Hepatocyte (in vitro differentiated cells): ENCODE data around the gene CDC42BPB. TPM values are rescaled to one million over a fixed set of nuclear protein-coding genes. Genes with fewer than 3 reads are reported as not detected.

ENCODE experiments used
- DNase-seq: peaks from one replicate; pipeline ENCODE4 v3.0.0-alpha.2; 2016; ENCODE audit warnings: low spot score
- H2AFZ ChIP-seq: fragments of 200-600 bp; sonication (generic); 2 replicates; pipeline ENCODE4 v1.6.0; 2016; ENCODE audit warnings: antibody characterized with exemption, mild to moderate bottlenecking
- H3K27ac ChIP-seq: fragments of 200-600 bp; sonication (generic); 2 replicates; pipeline ENCODE4 v1.5.1; 2016; ENCODE audit warnings: mild to moderate bottlenecking
- H3K27me3 ChIP-seq: fragments of 200-600 bp; sonication (generic); 2 replicates; pipeline ENCODE4 v1.6.1; 2016
- H3K36me3 ChIP-seq: fragments of 200-600 bp; sonication (generic); replicated peaks from 2 replicates; pipeline ENCODE4 v1.5.1; 2016; ENCODE audit warnings: low read depth; ENCODE audit not compliant: insufficient read depth
- H3K4me1 ChIP-seq: fragments of 200-600 bp; sonication (generic); 2 replicates; pipeline ENCODE4 v1.5.1; 2016; ENCODE audit warnings: mild to moderate bottlenecking, moderate library complexity; ENCODE audit not compliant: insufficient read depth
- H3K4me2 ChIP-seq: fragments of 200-600 bp; sonication (generic); 2 replicates; pipeline ENCODE4 v1.6.0; 2016
- H3K4me3 ChIP-seq: fragments of 200-600 bp; sonication (generic); 2 replicates; pipeline ENCODE4 v1.5.1; 2016; ENCODE audit warnings: mild to moderate bottlenecking
- H3K79me2 ChIP-seq: fragments of 200-600 bp; sonication (generic); 2 replicates; pipeline ENCODE4 v1.6.0; 2017; ENCODE audit warnings: mild to moderate bottlenecking
- H3K9me2 ChIP-seq: fragments of 200-600 bp; sonication (generic); replicated peaks from 2 replicates; pipeline ENCODE4 v1.6.0; 2017; ENCODE audit warnings: mild to moderate bottlenecking; ENCODE audit not compliant: insufficient read depth
- H3K9me3 ChIP-seq: fragments of 200-600 bp; sonication (generic); 2 replicates; pipeline ENCODE4 v1.5.1; 2016; ENCODE audit warnings: low read depth, mild to moderate bottlenecking
- H4K20me1 ChIP-seq: fragments of 200-600 bp; sonication (generic); 2 replicates; pipeline ENCODE4 v1.6.0; 2016; ENCODE audit warnings: mild to moderate bottlenecking; ENCODE audit not compliant: insufficient read depth, poor library complexity, severe bottlenecking
- EZH2 ChIP-seq: fragments of 200-600 bp; sonication (generic); IDR thresholded peaks from 2 replicates; pipeline ENCODE4 v1.6.1; 2016; ENCODE audit warnings: antibody characterized with exemption, mild to moderate bottlenecking, borderline replicate concordance
- EZH2phosphoT487 ChIP-seq: fragments of 200-600 bp; sonication (generic); IDR thresholded peaks from one replicate; pipeline ENCODE4 v1.6.1; 2018; ENCODE audit warnings: antibody characterized with exemption, mild to moderate bottlenecking, low read depth, moderate library complexity; ENCODE audit not compliant: unreplicated experiment, severe bottlenecking
- WGBS: methylation state at CpG from one replicate; pipeline ENCODE4 v1.1.6; 2016; ENCODE audit warnings: low lambda C conversion rate; ENCODE audit errors: missing lambda C conversion rate; 5-methylcytosine and 5-hydroxymethylcytosine counted together
- polyA plus RNA-seq: library from polyadenylated mRNA; unstranded; fragments of >200 nt; fragmentation: Nextera tagmentation; extraction: Ambion mirVana; gene quantifications from 2 replicates; pipeline ENCODE4 v1.2.1, GENCODE V29; 2016
- total RNA-seq: library from RNA; depleted of rRNA; stranded (reverse); fragments of >200 nt; gene quantifications from 2 replicates; pipeline ENCODE4 v1.2.3, GENCODE V29; 2014
- TF ChIP-seq, protein P1 (sequence below): fragments of 200-600 bp; sonication (generic); IDR thresholded peaks from 2 replicates; pipeline ENCODE4 v1.5.1; 2016; ENCODE audit warnings: antibody characterized with exemption, mild to moderate bottlenecking; ENCODE audit not compliant: poor library complexity

CDC42BPB gene
- total and polyA plus RNA-seq, 2 experiments from 2014 or later: 10.2 to 60.6 TPM

DNA sequence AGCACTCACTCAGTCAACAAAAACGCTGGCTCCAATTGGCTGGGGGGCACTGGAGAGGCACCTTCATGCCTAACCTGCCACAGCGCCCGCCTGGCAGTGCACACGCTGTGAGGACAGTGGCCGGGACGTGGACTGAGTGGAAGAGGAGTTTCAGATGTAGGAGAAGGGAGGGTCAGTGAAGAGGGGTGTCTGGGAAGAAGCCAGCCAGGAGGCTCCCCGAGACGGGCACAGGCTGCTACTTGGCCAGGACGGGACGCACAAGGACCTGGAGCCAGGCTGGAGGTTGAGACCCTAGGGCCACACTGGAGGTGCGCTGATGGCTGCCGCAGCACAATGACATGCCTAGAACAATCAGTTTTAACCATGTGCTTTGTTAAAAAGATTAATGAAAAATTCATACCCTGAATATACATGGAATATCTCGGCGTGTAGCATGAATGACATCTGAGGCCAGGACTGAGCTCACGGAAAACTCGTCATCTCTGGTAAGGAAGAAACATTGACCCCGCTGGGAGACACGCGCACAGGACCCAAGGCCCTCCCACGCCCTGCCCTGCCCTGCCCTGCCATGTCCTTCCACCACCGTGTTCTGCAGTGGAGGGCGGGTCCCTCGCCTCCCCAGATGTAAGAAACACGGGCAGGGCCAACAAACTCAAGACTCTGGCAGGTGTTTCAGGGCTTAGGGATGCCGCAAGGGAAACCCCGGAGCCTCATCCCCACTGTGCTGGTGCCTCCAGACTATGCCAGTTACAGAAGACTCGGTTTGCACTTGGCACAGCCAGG is 109.8 kb downstream of the CDC42BPB start:
- Histone ChIP-seq H3K79me2 (no peaks in the 10 kb centered on the region), H3K27me3 (no peaks in the 10 kb centered on the region), H3K9me2 (no peaks in the 10 kb centered on the region), H3K36me3 (no peaks in the 10 kb centered on the region), H3K4me2 (no peak overlapping the region), H3K4me1 (no peaks in the 10 kb centered on the region), H4K20me1 (no peaks in the 10 kb centered on the region), H3K27ac (no peak overlapping the region), H3K9me3 (no peaks in the 10 kb centered on the region), H3K4me3 (no peak overlapping the region), H2AFZ (no peak overlapping the region)
- 95% methylated on average over 27 of the region's 27 CpGs for WGBS
- TF ChIP-seq EZH2phosphoT487 (no peak), EZH2 (no peak)
- TF ChIP-seq, protein P1, sequence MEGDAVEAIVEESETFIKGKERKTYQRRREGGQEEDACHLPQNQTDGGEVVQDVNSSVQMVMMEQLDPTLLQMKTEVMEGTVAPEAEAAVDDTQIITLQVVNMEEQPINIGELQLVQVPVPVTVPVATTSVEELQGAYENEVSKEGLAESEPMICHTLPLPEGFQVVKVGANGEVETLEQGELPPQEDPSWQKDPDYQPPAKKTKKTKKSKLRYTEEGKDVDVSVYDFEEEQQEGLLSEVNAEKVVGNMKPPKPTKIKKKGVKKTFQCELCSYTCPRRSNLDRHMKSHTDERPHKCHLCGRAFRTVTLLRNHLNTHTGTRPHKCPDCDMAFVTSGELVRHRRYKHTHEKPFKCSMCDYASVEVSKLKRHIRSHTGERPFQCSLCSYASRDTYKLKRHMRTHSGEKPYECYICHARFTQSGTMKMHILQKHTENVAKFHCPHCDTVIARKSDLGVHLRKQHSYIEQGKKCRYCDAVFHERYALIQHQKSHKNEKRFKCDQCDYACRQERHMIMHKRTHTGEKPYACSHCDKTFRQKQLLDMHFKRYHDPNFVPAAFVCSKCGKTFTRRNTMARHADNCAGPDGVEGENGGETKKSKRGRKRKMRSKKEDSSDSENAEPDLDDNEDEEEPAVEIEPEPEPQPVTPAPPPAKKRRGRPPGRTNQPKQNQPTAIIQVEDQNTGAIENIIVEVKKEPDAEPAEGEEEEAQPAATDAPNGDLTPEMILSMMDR: no peak
- DNase-seq: no peak

DNA sequence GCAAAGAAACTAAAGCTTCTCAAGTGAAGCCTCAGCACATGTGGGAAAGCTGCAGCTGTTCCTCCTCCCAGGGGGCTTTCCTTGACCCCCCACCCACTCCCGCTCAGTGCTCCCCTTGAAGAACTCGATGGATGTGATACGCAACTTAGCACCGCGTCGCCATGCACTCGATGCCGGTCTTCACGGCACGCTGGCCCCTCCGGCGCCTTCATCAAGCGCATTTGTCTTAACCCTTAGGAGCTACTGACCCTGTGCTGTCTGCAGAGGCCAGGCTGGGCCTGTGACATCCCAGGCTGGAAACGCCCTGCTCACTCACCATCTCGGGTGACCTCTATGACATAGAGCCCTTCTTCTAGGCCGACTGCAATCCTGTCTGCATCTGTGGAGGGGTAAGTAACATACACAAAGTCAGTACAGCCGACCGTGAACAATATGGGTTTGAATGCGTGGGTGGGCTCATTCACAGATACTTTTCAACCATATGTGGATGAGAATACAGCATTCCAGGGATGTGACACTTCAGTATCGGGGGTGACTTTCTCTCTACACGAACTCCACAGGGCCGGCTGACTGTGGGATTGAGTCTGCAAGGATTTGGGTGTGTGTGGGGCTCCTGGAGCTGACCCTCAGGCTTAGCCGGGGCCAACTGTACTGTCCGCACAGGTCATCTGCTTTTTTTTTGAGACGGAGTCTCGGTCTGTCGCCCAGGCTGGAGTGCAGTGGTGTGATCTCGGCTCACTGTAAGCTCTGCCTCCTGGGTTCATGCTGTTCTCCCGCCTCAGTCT is 111.8 kb downstream of the CDC42BPB start:
- Histone ChIP-seq H3K27ac (no peak overlapping the region), H3K9me3 (no peaks in the 10 kb centered on the region), H3K4me3 (no peak overlapping the region), H3K4me2 (no peak overlapping the region), H3K79me2 (no peaks in the 10 kb centered on the region), H2AFZ (no peak overlapping the region), H3K36me3 (no peaks in the 10 kb centered on the region), H3K9me2 (no peaks in the 10 kb centered on the region), H3K27me3 (no peaks in the 10 kb centered on the region), H4K20me1 (no peaks in the 10 kb centered on the region), H3K4me1 (no peaks in the 10 kb centered on the region)
- no peak for TF ChIP-seq EZH2
- TF ChIP-seq, protein P1: no peak
- TF ChIP-seq EZH2phosphoT487: no peak
- DNase-seq: no peak
- WGBS: 96% methylated on average over 22 of the region's 29 CpGs

- Histone ChIP-seq H3K4me2 (no peak overlapping the region), H3K4me3 (no peak overlapping the region), H3K9me3 (no peaks in the 10 kb centered on the region), H3K36me3 (no peaks in the 10 kb centered on the region), H3K9me2 (no peaks in the 10 kb centered on the region), H3K27ac (no peak overlapping the region), H2AFZ (no peak overlapping the region), H4K20me1 (no peaks in the 10 kb centered on the region), H3K79me2 (no peaks in the 10 kb centered on the region), H3K27me3 (no peaks in the 10 kb centered on the region), H3K4me1 (no peaks in the 10 kb centered on the region)
- 97% methylated on average over 36 of the region's 36 CpGs for WGBS
- DNase-seq: no peak
- TF ChIP-seq EZH2 (no peak), EZH2phosphoT487 (no peak)
- TF ChIP-seq, protein P1: no peak
Observed at GRCh38 chr14:102944448-102945330, 112.7 kb downstream of the CDC42BPB start.
